Neuron (in vitro differentiated cells): ENCODE measurements around the gene SNAP29.
"Not testable (repeated sequence)": the region's sequence is repeated elsewhere in the genome, so short reads cannot be mapped to it uniquely, and the experiment has no call there.

Source experiments
- H2AFZ ChIP-seq: one replicate; pipeline ENCODE4 v1.6.1; 2013; ENCODE audit warnings: low read depth, mild to moderate bottlenecking, inconsistent platforms, low read length, moderate library complexity
- H3K27me3 ChIP-seq: one replicate; pipeline ENCODE4 v1.6.1; 2013; ENCODE audit warnings: low read length; ENCODE audit not compliant: insufficient read depth
- H3K36me3 ChIP-seq: one replicate; pipeline ENCODE4 v1.6.1; 2013; ENCODE audit warnings: low read length; ENCODE audit not compliant: insufficient read depth
- H3K4me1 ChIP-seq: one replicate; pipeline ENCODE4 v1.6.1; 2013; ENCODE audit warnings: low read length; ENCODE audit not compliant: insufficient read depth
- H3K4me3 ChIP-seq: 2 replicates; pipeline ENCODE4 v1.5.1; 2013; ENCODE audit warnings: mild to moderate bottlenecking, low read length, moderate library complexity
- H3K9me3 ChIP-seq: one replicate; pipeline ENCODE4 v1.6.1; 2013; ENCODE audit warnings: low read length

SNAP29 gene

DNA sequence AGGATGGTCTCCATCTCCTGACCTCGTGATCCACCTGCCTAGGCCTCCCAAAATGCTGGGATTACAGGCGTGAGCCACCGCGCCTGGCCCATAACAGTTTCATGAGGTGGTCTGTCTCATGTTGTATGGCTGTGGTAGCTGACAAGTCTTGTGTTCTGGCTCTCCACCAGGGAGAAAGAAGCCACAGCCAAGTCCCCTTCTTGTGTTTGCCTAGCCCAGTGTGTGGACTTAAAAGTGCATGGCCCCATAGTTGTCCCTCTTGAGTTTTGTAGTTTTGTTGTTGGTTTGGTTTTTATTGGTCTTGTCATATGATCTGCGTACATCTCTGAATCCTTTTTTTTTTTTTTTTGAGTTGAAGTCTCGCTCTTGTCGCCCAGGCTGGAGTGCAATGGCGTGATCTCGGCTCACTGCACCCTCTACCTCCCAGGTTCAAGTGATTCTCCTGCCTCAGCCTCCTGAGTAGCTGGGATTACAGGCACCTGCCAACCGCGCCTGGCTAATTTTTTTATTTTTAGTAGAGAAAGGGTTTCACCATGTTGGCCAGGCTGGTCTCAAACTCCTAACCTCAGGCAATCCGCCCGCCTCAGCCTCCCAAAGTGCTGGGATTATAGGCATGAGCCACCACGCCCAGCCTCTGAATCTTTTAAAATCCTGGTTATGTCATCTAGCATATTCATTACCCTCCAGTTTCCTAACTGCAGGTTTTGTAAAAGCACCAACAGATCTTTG lies 80.8 kb downstream of the SNAP29 start:
- H3K36me3 ChIP-seq: peaks cover 46% of the 10 kb centered on the region
- not testable (repeated sequence) for H2AFZ ChIP-seq, H3K4me1 ChIP-seq, H3K4me3 ChIP-seq, H3K27me3 ChIP-seq, H3K9me3 ChIP-seq

DNA sequence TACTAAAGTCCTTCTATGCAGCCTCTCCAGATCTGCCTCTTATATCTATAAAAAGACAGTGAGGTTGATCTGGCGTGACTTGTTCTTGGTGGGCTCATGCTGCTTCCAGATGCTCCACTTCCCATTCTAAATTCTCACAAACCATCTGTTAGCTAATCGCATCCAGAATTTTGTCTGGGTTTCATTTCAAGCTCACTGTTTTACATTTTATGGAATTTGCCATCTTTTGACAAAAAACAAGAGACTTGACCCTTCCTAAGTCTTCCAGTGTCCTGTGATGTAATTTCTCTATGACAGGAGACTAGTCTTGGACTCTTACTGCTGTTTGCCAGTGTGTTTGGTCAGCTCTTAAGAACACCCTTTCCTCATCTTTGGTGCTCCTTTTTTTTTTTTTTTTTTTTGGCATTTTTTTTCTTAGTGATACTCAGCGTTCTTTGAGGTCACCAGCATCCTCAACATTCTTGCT lies 81.4 kb downstream of the SNAP29 start:
- H2AFZ ChIP-seq: no peak overlapping the region
- H3K27me3 ChIP-seq: no peaks in the 10 kb centered on the region
- H3K4me3 ChIP-seq: no peak overlapping the region
- H3K9me3 ChIP-seq: no peaks in the 10 kb centered on the region
- H3K36me3 ChIP-seq: peaks cover 42% of the 10 kb centered on the region
- H3K4me1 ChIP-seq: no peaks in the 10 kb centered on the region
